ENCODE data around the gene BOLL. TPM values are rescaled to one million over a fixed set of nuclear protein-coding genes. Genes with fewer than 3 reads are reported as not detected.
"Not testable (repeated sequence)": the region's sequence is repeated elsewhere in the genome, so short reads cannot be mapped to it uniquely, and the experiment has no call there.

The BOLL gene
- total RNA-seq, 2 donors from 2014 or later, result not detected

DNA sequence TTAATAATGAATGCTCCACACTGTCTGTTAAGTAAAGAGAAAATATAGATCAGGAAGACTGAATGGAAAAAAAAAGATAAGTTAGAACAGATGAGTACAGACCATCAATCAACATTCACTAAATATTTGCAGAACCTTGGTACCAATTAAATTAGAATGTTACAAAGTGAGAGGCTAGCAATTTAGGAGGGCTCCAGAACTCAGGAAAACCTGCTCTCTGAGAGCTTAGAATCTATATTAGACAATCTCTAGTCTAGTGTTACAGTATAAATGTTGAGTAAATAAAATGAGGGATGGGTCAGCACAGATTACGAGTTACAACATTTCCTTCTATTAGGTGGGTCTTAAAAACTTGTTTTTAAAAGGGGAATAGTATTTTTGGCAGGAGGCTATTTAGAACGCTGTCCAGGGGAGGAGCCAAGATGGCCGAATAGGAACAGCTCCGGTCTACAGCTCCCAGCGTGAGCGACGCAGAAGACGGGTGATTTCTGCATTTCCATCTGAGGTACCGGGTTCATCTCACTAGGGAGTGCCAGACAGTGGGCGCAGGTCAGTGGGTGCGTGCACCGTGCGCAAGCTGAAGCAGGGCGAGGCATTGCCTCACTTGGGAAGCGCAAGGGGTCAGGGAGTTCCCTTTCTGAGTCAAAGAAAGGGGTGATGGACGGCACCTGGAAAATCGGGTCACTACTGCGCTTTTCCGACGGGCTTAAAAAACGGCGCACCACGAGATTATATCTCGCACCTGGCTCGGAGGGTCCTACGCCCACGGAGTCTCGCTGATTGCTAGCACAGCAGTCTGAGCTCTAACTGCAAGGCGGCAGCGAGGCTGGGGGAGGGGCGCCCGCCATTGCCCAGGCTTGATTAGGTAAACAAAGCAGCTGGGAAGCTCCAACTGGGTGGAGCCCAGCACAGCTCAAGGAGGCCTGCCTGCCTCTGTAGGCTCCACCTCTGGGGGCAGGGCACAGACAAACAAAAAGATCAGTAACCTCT lies 56.3 kb downstream of the BOLL start:
- H3K36me3 Mint-ChIP-seq; H3K27ac Mint-ChIP-seq; ATAC-seq; H3K9me3 Mint-ChIP-seq; DNase-seq (ENCODE audit: low spot score in 2 of 2): not testable (repeated sequence)

- Mint-ChIP-seq H3K27ac (no peak overlapping the region), H3K9me3 (peaks cover 4 to 8% of the 10 kb centered on the region in 2 donors), H3K36me3 (peaks cover 9% of the 10 kb centered on the region in 2 donors)
- no peak for ATAC-seq
- no peak for DNase-seq (ENCODE audit: low spot score in 2 of 2)
These were observed 58.1 kb downstream of the BOLL start for GRCh38 chr2:197727011-197727410.

DNA sequence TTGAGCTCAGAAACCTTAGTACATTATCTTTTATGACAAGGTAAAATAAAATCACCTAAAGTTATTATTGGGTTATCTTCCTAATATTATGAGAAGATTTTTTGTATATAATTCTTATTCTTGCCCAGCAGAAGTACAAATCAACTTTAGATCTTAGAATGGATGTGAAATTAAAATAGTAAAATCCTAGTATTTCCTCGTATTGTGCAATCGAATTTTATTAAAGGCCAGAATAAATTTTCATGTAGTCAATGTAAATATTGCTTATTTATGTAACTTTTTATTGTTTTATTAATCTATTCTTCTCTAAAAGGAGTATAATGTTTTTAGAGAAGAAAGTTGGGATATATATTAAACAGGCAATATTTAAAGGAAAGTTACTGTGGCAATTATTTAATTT lies 67.3 kb downstream of the BOLL start:
- Mint-ChIP-seq H3K27ac (no peak overlapping the region), H3K36me3 (no peaks in the 10 kb centered on the region), H3K9me3 (no peaks in the 10 kb centered on the region)
- no peak for DNase-seq (ENCODE audit: low spot score in 2 of 2)
- no peak for ATAC-seq

DNA sequence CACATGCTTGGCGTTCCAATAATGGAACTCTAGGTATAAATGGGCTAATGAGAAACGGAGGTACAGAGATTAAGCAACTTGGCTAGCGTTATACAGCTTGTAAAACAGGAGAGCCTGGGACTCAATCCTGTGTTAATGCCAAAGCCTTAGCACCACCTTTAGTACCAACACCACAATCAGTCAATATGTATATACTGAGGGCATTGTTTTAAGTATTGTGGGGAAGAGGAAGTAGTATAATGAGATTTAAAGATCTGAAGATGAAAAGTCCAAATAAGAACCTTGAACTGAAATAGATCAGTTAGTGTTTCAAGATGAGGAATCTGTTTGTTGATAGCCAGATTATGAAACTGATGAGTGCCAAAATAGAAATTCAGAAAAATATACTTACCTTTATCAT lies 71.8 kb downstream of the BOLL start:
- no peak for ATAC-seq
- H3K9me3 Mint-ChIP-seq, result no peaks in the 10 kb centered on the region
- peaks cover 20 to 21% of the 10 kb centered on the region in 2 donors for H3K36me3 Mint-ChIP-seq
- peak overlapping the region in 1 of 2 donors; percentile 53 for H3K27ac Mint-ChIP-seq
- DNase-seq (ENCODE audit: low spot score in 2 of 2), result no peak

GRCh38 chr2:197711578-197711977 lies 73.5 kb downstream of the BOLL start:
- no peaks in the 10 kb centered on the region for H3K9me3 Mint-ChIP-seq
- ATAC-seq (no peak), DNase-seq (ENCODE audit: low spot score in 2 of 2) (no peak)
- peaks cover 22% of the 10 kb centered on the region in 2 donors for H3K36me3 Mint-ChIP-seq
- no peak overlapping the region for H3K27ac Mint-ChIP-seq

DNA sequence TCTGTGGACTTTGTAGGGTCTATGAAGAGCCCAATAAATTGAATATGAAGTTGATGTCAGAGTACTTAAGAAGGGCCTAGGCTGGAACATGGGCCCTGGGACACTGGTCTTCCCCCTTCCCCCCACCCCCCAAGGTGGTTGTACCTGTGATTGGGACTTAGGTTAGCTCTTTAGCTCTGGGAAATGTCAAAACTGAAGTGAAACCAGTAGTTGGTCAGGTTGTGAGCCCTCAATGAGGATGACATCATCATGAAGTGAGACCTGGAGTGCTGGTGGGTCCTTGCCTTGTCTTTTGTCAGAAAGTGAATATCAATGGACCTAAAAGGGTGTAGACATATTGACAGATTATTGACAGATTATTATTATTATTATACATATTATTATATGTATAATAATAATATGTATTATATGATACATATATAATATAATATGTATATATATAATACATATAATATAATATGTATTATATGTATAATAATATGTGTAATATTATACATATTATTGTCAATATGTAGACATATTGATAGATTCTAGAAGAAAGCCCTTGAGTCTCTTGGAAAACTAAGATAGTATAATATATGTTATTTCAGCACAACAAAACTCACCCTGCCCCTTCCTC lies 74.6 kb downstream of the BOLL start:
- H3K36me3 Mint-ChIP-seq, result peaks cover 29 to 32% of the 10 kb centered on the region in 2 donors
- ATAC-seq, result peak; percentile 71 to 77
- no peaks in the 10 kb centered on the region for H3K9me3 Mint-ChIP-seq
- DNase-seq (ENCODE audit: low spot score in 2 of 2), result peak in 1 of 2 donors; percentile 16
- H3K27ac Mint-ChIP-seq, result no peak overlapping the region

- DNase-seq (ENCODE audit: low spot score in 2 of 2); H3K9me3 Mint-ChIP-seq; H3K27ac Mint-ChIP-seq; ATAC-seq: not testable (repeated sequence)
- H3K36me3 Mint-ChIP-seq, result peaks cover 29 to 39% of the 10 kb centered on the region in 2 donors
These were observed 76.0 kb downstream of the BOLL start for GRCh38 chr2:197709140-197709539.

GRCh38 chr2:197708331-197708730 lies 76.8 kb downstream of the BOLL start:
- no peaks in the 10 kb centered on the region for H3K9me3 Mint-ChIP-seq
- peaks cover 29 to 39% of the 10 kb centered on the region in 2 donors for H3K36me3 Mint-ChIP-seq
- ATAC-seq (no peak), DNase-seq (ENCODE audit: low spot score in 2 of 2) (no peak)
- H3K27ac Mint-ChIP-seq, result no peak overlapping the region

DNA sequence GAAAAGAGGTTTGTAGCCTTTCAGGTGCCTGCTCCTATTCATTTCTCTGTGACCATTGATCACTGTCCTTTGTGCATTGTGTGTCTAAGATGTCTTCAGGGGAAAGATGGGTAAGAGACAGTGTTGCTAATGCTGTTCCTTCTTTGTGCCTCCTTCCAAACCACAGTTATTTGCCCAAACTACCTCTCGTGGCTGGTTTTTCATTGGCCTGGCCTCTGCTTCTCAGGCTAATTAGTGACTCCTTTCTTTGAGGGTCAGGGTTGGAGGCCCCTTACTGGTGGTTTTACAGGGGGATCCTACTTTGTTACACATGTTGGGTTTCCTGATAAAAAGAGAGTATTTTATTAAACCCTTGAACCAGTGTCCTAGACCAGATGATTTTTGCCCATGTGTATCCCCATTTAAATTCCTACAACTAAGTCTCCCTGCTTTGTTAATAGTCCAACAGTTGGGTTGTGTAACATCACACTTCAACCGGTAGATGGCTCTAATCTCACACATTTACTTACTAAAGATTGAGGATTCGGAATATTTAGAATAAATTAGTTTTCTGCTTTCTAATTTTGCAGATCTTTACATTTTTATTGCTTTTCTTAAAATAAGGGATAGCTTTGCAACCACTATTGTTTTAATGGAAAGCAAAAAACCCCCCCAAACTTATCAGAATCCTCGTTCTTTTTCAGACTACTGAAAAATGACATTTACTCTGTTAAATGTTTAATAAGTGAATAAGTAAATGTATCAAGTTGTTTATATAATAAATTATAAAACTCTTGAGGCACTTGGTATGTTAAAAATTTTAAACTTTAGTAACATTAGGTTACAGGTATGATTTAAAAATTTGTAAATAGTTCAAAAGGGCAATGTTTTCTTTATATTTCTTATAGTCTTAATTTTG lies 77.6 kb downstream of the BOLL start:
- Mint-ChIP-seq H3K9me3 (peaks cover 0 to 2% of the 10 kb centered on the region in 2 donors), H3K27ac (peak overlapping the region in 1 of 2 donors; percentile 30), H3K36me3 (peaks cover 31 to 39% of the 10 kb centered on the region in 2 donors)
- ATAC-seq (no peak), DNase-seq (ENCODE audit: low spot score in 2 of 2) (no peak)

- DNase-seq (ENCODE audit: low spot score in 2 of 2) (no peak), ATAC-seq (no peak)
- peak overlapping the region in 1 of 2 donors; percentile 91 for H3K27ac Mint-ChIP-seq
- H3K9me3 Mint-ChIP-seq, result peaks cover 0 to 4% of the 10 kb centered on the region in 2 donors
- peaks cover 34 to 39% of the 10 kb centered on the region in 2 donors for H3K36me3 Mint-ChIP-seq
These were observed 78.3 kb downstream of the BOLL start for GRCh38 chr2:197706839-197707207.

- H3K9me3 Mint-ChIP-seq, result peaks cover 0 to 4% of the 10 kb centered on the region in 2 donors
- peak overlapping the region; percentile 91 to 94 for H3K27ac Mint-ChIP-seq
- DNase-seq (ENCODE audit: low spot score in 2 of 2), result peak; percentile 22 to 66
- peak in 1 of 2 donors; percentile 26 for ATAC-seq
- H3K36me3 Mint-ChIP-seq, result peaks cover 34 to 39% of the 10 kb centered on the region in 2 donors
These were observed 78.9 kb downstream of the BOLL start for GRCh38 chr2:197705912-197706838.

DNA sequence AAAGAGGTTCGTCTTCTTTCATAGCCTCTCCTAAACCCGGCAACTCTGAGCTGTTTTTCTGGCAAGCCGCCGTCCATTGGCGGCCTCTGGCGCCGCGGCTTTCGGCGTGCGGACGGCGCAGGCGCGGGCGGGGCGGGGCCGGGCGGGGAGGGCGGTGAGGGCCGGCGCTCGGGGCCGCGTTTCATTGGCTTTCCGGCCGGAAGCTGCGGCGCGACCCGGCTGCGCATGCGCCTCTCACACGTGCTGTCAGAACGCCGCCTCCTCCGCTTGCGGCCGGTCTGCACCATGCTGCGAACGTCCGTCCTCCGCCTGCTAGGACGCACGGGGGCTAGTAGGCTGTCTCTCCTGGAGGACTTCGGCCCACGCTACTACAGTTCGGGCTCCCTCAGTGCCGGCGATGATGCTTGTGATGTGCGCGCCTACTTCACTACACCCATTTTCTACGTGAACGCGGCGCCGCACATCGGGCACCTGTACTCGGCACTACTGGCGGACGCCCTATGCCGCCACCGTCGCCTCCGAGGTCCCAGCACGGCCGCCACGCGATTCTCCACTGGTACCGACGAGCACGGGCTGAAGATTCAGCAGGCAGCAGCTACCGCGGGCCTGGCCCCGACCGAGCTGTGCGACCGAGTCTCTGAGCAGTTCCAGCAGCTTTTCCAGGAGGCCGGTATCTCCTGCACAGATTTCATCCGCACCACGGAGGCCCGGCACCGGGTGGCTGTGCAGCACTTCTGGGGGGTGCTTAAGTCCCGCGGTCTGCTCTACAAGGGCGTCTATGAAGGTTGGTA lies 79.8 kb downstream of the BOLL start, which contains the start of gene MARS2:
Gene MARS2, plus strand, starts transcription at position 249 of the 791 bp plus-strand sequence. Its CDS starts 37 bp downstream, at position 286.
- Mint-ChIP-seq H3K36me3 (peaks cover 33 to 46% of the 10 kb centered on the region in 2 donors), H3K27ac (peak within 1 kb of the TSS; percentile 91 to 94), H3K9me3 (peaks cover 0 to 8% of the 10 kb centered on the region in 2 donors)
- DNase-seq (ENCODE audit: low spot score in 2 of 2) (peak; percentile 89 to 95), ATAC-seq (peak; percentile 86 to 90)

DNA sequence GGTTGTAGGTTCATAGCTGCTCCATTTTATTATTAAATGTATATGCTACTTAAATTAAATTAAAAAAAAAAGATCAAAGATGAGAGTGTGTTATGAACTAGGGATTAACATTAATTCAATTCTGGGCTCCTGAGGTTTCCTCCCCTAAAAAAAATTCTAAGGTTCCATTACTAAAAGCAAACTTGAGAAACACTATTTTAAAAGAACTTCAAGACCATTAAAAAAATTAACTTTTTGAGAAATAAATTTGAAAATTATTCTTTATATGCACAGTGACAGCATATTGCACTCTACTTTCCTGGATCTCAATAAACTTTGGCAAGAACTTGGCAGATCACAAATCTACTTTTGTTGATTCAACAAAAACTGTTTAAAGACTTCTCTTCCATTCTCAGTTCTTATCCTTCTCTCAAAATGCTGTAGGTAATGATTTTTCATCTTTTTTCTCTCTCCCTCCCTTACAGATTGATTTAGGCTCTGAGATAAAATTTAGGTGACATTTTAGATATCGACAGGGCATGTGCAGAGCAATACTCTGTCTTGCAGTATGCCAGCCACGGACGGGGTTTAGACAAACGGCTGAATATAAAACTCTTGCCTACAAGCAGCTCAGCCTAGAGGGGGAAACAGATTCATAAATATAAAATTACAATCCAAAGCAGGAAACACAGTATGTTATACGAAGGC lies 80.5 kb downstream of the BOLL start:
- peak overlapping the region; percentile 91 for H3K27ac Mint-ChIP-seq

GRCh38 chr2:197700960-197701359 lies 84.2 kb downstream of the BOLL start:
- H3K27ac Mint-ChIP-seq, result peak overlapping the region in 1 of 2 donors; percentile 18
- H3K9me3 Mint-ChIP-seq, result peaks cover 0 to 8% of the 10 kb centered on the region in 2 donors
- DNase-seq (ENCODE audit: low spot score in 2 of 2), result peak in 1 of 2 donors; percentile 29
- peak; percentile 13 to 70 for ATAC-seq
- H3K36me3 Mint-ChIP-seq, result peaks cover 8 to 26% of the 10 kb centered on the region in 2 donors

More for the DNA sequence above, 80.5 kb downstream of the BOLL start:
- H3K36me3 Mint-ChIP-seq, result peaks cover 26 to 39% of the 10 kb centered on the region in 2 donors
- DNase-seq (ENCODE audit: low spot score in 2 of 2) (no peak), ATAC-seq (peak; percentile 31 to 43)
- H3K9me3 Mint-ChIP-seq, result peaks cover 0 to 8% of the 10 kb centered on the region in 2 donors

Data from activated naive CD4-positive, alpha-beta T cell treated with anti-CD3 and anti-CD28 coated beads, Interleukin-2, amount 50 U/mL, for 72 hours (primary cell).